22Rv1 (cell line): ENCODE measurements around the gene ENTPD3.

ENCODE experiments used
- CTCF ChIP-seq: fragments of 450-650 bp; IDR thresholded peaks from 2 replicates; pipeline ENCODE4 v1.5.1; 2017; ENCODE audit warnings: mild to moderate bottlenecking
- ZFX ChIP-seq: fragments of 450-650 bp; IDR thresholded peaks from 2 replicates; pipeline ENCODE4 v1.6.1; 2017; ENCODE audit warnings: antibody characterized with exemption, borderline replicate concordance

DNA sequence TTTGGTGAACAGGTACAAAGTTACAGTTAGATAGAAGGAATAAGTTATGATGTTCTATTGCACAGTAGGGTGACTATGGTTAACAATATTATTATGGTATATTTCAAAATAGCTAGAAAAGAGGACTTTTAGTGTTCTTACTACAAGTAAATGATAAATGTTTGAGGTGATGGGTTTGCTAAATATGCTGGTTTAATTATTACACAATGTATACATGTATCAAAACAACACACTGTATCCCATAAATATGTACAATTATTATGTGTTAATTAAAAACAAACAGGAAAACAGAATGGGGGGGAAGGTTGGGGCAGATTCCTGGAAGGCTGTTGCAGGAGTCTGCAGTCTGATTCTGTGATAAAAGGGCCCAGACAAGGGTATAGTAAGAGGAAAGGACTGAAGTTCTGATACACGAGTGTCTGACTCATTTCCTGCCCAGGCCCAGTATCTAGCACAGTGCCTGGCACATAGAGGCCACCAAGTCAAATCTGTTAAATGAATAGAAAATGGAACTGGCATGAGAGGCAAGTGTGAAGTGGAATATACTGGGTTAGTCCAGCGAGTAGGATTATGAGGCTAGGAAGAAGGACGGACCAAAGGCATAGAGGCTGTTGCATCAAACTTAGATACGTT, 7.2 kb upstream of the ENTPD3 start:
- no peak for TF ChIP-seq CTCF
- no peak for TF ChIP-seq ZFX
